NK-92 (cell line): ENCODE results near the gene SEC24C.
A peak's percentile ranks its signal among the peaks of the same experiment; 100 is the strongest.
"Not testable (repeated sequence)": the region's sequence is repeated elsewhere in the genome, so short reads cannot be mapped to it uniquely, and the experiment has no call there.

Source experiments
- DNase-seq: peaks from one replicate; lab custom pipeline; 2025; ENCODE audit not compliant: unreplicated experiment; lab: John Stamatoyannopoulos, UW

SEC24C gene

DNA sequence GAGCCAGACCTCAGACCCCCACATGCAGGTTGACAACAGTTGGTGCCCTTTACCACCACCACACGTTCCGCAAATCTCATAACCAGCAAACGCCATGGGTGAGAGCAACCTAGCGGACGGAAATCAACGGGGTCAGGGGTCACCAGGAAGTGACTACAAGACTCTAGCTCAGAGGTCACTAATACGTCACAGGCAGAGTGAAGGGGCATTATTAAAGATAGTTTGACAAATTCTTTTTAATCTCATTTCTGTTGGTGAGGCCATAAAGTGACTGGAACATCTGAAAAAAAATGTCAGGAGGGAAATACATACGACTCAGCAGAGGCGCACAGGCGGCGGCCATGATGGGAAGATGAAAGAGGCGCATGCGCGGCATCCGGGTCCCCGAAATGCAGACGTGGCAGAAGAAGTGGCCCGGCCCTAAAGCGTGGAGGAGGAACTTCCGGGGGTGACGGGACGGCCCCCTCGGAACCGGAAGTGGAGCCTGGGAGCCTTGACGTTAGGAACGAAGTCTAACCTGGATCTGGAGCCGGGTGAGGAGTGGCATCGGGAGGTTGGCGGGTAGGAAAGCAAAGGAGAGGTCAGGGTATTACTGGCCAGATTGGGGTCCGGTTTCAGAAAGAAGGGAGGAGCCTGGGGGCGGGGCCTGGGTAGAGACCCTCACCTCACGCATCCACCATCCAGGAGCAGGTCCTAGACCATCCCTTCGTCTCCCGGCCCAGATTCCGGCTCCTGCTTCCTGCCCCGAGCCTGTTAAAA is at the start of gene SEC24C:
SEC24C (plus strand) TSS at position 468 of the 759 bp plus-strand sequence. CDS start 2,461 bp downstream, outside the sequence.
- peak; percentile 78 for DNase-seq

- DNase-seq: not testable (repeated sequence)
Observed at GRCh38 chr10:73695302-73695701, 48.9 kb upstream of the SEC24C start.

DNA sequence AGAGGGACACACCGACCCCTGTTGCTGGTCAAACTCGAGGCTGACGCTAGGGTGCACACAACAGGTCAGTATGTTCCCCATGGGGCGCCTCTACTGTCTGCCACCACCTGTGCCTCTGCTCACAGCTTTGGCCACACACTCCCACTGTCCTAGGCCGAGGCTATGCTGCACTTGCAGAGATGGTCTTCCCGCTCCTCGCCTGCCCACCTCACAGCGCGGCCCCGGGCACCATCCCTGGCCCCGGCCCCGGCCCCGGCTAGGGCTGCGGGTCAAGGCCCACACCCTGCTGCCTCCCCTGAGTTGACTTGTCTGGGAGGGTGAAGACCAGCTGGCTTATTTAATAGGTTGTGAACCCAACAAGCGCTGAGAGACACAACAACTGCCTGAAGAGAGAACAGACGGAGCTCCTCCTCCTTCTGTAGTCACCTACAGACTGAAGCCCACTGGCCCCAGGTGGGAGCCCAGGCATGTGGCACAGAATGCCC is 46.5 kb upstream of the SEC24C start, which contains the start of gene AGAP5:
AGAP5 (minus strand) TSS at position 435 of the 485 bp plus-strand sequence; CDS start at position 81, 354 bp downstream.
- DNase-seq: not testable (repeated sequence)

DNA sequence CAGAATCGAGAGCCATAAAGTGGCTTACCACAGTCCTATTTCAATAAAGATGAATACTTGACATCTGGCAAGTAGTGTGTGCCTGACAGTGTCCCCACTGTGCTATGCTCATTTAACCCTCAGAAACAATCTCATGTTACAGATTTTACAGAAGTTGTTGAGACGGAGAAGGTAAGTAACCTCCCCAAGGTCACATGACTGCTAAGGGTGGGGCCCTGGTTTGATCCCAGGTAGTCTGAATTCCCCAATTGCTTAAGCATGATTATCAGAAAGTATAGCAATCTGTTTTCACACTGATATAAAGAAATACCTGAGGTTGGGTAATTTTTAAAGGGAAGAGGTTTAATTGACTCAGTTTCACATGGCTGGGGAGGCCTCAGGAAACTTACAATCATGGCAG is 45.4 kb upstream of the SEC24C start:
- not testable (repeated sequence) for DNase-seq

DNA sequence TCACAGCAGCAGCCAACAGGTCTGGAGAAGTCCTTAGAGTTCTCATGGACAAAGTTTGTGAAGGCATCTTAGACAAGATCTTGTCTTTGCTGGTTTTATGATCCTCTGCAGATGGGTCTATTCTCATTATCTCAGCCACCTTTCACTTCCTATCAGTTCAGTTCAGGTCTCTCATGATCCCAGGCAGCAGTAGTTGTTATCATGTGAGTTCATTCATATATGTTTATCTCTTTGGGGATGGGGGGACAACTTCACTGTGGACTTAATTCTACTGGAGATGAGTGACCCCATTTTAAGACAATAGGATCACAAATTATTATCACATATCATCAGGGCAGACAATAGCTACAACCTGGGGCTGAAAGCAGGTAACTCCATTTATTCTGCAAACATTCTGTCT is 40.2 kb upstream of the SEC24C start:
- DNase-seq: not testable (repeated sequence)

- not testable (repeated sequence) for DNase-seq
Observed at GRCh38 chr10:73705506-73706072, 38.6 kb upstream of the SEC24C start.

- DNase-seq: not testable (repeated sequence)
Observed at GRCh38 chr10:73706488-73706887, 37.7 kb upstream of the SEC24C start.

DNA sequence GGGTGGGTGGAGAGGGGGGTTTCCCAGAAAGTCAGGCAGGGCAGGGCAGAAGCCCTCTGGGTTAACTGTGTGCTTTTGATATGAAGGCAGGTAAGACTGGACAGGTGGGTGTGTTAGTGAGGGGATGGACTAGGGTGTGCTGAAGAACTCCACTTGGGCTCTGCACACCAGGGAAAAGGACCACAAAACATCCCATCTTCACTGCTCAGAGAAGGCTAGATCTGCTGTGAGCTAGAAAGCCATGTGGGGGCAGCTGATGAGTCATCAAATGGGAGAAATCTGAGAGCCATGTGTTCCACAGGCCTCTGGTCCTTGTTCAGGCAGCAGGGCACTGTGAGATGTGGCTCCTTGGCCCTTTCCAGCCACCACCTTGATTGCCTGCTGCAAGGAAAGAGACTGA is 36.5 kb upstream of the SEC24C start:
- not testable (repeated sequence) for DNase-seq

DNA sequence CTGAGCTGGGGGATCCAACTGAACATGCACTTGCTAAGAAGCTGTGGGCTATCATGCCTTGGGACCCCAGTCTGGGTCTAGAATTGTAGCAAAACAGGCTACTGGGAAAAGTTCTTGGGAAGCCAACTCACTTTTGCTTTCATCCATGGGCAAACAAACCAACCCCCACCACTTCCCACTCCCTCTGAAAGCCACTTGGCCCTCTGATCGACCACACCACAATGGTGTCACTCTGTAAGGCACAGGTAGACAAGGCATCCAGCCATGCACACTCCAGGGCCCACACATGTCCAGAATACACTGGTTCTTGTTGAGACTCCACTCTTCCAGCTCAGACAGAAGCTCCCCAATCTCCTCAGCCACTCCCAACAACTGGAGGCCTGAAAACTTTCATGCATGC is 36.0 kb upstream of the SEC24C start:
- DNase-seq: not testable (repeated sequence)

DNA sequence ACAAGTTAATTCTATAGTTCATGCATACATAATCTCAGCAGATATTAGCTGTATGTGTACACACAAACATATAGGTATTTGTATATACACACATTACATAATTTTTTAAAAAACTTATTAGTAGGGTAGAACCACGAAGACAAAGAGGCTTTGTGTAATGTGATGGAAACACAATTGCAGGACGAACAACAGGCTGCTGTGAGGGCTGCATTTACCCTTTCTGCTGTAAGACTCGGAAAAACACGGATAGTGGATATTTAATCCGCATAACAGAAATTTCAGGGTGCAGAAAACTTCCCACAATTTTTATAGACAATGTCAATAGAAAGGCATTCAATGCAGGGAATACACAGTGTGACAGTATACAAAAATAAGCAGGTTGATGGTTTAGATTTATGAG is 32.5 kb upstream of the SEC24C start:
- DNase-seq: not testable (repeated sequence)

DNA sequence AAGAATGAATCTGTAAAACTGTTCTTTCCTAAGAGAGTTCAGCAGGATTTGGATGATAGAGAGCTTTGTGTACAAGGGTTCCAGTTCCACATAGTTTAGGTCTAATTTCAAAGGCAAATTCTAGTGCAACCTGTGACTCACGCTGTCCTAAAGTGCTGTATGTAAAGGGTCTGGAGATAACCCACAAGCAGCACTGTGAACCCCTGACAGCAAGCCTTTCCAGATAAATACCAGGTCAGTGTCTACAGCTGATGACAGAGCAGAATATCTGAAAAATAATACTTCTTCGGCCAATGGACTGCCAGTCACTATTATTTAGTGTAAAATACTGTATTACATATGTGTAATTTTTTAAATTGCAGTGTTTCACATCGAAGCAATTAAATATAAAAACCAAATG is 30.3 kb upstream of the SEC24C start:
- DNase-seq: not testable (repeated sequence)

GRCh38 chr10:73714483-73714882 is 29.7 kb upstream of the SEC24C start:
- not testable (repeated sequence) for DNase-seq

DNA sequence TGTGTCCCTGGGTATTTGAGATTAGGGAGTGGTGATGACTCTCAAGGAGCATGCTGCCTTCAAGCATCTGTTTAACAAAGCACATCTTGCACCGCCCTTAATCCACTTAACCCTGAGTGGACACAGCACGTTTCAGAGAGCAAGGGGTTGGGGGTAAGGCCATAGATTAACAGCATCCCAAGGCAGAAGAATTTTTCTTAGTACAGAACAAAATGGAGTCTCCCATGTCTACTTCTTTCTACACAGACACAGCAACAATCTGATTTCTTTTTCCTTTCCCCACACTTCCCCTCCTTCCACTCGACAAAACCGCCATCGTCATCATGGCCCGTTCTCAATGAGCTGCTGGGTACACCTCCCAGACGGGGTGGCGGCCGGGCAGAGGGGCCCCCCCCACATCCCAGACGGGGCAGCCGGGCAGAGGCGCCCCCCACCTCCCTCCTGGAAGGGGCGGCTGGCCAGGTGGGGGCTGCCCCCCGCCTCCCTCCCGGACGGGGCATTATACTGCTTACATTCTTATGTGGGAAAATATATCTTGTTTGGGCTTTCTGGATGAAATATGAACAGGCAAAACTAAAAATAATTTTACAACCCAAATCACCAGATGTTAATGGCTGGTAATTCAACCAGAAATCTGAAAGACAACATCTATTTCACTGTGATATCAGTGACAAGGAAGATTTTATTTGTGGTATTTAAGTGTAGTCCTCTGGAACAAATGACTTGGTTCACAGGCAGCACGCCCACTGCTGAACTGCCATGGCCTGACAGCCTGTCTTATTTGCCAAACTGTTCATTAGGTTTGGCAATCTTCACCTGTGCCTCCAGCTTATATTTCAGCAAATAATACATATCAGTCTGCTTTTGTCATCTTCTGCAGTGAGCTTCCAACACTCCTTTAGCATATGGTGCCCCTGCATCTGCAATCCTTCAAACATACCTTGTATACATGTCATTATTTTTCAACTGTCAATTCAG is 28.7 kb upstream of the SEC24C start:
- DNase-seq: not testable (repeated sequence)

- no peak for DNase-seq
Observed at GRCh38 chr10:73716251-73716650, 27.9 kb upstream of the SEC24C start.

- no peak for DNase-seq
Observed at GRCh38 chr10:73717556-73717955, 26.6 kb upstream of the SEC24C start.

- not testable (repeated sequence) for DNase-seq
Observed at GRCh38 chr10:73720561-73720960, 23.6 kb upstream of the SEC24C start.

DNA sequence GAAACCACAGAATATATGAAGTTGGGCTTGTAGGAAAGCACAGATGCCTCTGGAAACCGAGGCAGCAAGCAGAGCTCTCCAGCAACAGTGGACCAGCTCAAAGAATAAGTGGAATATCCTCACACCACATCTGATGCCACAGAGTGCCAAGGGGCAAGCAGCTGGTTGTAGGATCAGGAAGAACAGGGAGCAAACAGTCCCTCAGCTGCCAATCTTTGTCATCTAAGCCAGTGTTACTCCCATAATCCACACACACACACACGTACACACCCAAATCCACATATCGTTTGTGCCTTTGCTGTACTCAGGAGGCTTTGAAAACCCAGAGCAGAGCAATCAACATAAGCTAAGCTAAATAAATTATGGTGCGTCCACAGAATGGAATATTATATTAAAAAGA is 20.7 kb upstream of the SEC24C start:
- no peak for DNase-seq

GRCh38 chr10:73729781-73730152 is 14.4 kb upstream of the SEC24C start:
- DNase-seq: not testable (repeated sequence)

DNA sequence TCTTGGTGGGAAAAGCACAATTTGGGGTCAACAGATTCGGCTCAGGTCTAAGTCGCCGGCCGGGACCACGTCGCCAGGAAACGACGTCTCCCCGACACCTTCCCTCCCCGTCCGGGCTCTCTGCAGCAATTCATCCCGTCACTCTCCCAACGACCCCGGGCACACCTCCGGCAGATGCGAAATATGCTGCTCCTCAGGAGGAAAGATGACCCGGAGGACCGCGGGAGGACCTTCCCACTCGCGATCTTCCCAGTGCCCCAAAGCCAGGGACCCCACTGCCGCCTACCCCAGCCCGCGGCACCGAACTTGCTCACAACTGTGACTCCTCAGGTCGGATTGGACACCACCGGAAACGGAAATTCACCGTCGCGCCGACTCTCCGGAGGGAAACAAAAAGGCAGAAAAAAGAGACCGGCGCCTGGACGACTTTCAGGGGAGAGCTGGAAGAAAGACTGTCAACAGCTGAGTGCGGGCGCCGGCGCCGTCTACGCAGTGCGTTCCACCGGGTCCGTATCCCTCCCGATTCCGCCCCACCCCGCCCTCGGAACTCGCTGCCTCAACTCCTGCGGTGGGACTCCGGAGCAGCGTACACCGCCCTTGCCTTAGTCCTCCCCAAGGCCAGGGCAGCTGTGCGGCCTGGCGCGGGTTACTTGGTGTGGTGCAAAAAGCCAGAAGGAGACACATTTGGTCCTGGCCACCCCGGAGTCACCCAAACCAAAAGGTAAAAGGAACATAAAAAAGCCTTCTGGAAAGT is 13.8 kb upstream of the SEC24C start:
- no peak for DNase-seq

DNA sequence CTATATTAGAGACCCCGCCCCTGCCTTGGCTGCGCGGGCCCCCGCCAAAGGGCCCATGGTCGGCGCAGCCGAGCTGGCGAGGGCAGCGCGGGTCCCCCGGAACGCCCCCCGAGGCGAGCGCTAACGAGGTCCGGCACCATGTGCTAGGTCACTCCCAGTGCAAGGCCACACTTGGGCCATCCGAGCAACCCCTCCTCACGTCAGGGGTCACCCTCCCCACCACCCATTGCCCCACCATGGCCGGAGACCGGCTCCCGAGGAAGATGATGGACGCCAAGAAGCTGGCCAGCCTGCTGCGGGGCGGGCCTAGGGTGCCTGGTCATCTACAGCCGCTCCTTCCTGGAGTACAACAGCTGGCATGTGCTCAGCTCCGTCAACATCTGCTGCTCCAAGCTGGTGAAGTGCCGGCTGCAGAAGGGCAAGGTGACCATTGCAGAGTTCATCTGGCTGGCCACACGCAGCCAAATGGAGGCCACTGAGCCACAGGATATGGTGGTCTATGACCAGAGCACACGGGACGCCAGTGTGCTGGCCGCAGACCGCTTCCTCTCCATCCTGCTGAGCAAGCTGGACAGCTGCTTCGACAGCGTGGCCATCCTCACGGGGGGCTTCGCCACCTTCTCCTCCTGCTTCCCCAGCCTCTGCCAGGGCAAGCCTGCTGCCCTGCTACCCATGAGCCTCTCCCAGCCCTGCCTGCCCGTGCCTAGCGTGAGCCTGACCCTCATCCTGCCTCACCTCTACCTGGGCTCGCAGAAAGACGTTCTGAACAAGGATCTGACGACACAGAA is 12.4 kb upstream of the SEC24C start:
- no peak for DNase-seq
